Measurements from ENCODE around the gene TRIM29. TPM values are rescaled to one million over a fixed set of nuclear protein-coding genes. Genes with fewer than 3 reads are reported as not detected.
A peak's percentile ranks its signal among the peaks of the same experiment; 100 is the strongest.

The TRIM29 gene, protein sequence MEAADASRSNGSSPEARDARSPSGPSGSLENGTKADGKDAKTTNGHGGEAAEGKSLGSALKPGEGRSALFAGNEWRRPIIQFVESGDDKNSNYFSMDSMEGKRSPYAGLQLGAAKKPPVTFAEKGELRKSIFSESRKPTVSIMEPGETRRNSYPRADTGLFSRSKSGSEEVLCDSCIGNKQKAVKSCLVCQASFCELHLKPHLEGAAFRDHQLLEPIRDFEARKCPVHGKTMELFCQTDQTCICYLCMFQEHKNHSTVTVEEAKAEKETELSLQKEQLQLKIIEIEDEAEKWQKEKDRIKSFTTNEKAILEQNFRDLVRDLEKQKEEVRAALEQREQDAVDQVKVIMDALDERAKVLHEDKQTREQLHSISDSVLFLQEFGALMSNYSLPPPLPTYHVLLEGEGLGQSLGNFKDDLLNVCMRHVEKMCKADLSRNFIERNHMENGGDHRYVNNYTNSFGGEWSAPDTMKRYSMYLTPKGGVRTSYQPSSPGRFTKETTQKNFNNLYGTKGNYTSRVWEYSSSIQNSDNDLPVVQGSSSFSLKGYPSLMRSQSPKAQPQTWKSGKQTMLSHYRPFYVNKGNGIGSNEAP
- total RNA-seq: not detected

DNA sequence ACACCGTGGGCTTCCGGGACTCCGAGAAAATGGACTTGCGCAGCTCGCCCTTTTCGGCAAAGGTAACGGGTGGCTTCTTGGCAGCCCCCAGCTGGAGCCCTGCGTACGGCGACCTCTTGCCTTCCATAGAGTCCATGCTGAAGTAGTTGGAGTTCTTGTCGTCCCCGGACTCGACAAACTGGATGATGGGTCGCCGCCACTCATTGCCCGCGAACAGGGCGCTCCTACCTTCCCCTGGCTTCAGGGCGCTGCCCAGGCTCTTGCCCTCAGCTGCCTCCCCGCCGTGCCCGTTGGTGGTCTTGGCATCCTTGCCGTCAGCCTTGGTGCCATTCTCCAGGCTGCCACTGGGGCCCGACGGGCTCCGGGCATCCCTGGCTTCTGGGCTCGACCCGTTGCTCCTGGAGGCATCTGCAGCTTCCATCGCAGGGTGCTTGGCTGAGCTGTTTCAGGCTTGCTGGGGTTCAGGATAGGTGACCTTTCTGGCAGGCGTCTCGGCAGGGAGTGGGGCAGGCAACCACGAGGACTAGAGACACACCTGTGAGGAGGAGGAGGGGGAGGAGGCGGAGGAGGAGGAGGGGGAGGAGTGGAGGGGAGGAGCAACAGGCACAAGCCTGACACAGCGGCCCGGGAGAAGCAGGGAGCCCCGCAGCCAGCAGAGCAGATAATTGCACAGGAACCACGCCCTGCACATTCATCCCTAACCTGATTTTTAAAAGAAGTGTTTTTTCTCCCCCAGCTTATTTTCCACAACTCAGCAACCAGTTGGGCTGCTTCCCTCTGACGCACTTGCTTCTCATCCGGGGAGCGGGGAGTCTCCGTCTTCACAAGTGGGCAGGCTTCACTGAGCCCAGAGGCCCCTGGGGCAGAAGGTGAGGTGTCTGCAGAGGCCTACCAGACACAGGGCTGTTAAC lies at the start of gene TRIM29:
TRIM29 (minus strand) TSS at position 503 of the 911 bp plus-strand sequence; CDS start at position 421, 82 bp downstream.
- Mint-ChIP-seq H3K4me1 (no peaks in the 10 kb centered on the region), H3K9me3 (no peaks in the 10 kb centered on the region), H3K27me3 (peaks cover 11% of the 10 kb centered on the region), H3K27ac (no peak within 1 kb of the TSS), H3K36me3 (ENCODE audit: low read depth) (no peaks in the 10 kb centered on the region), H3K4me3 (no peak within 1 kb of the TSS)
- no peak for ATAC-seq (replicated peaks)

DNA sequence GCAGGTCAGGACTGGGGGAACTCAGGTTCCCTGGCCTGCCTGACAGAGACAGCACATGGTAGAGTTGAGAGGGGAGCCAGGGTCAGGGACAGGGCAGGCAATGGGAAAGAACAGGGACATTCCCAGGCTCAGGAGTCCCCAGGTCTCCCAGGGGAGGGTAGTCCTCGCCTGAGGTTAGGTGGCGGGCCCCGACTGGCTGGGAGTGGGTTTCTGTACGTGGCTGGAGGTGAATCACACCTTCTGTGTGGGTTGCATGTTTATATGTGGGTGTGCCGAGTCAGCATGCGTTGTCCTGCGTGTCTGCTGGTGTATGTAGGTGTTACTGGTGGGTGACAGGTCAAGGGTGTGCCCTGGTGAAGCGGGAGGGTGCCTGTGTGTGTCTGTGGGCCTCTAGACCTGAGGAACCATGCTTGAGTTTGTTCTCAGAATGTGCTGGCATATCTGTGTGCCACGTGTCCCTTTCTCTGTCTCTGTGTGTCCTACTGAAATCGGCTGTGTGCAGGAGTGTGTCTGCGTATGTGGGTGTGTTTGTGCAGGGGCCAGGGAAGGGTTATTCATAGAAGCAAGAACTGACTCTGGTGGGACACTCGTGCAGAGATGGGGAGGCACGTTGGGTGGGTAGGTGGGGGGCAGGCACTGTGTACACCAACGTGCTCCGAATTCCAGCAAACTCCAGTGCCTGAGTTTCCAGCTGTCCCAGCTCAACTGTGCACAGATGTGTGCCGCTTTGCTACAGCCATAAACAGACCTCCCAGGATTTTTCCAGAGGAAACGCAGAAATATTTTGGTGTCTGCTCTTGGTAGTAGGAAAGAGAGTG lies 49.1 kb upstream of the TRIM29 start:
- H3K36me3 Mint-ChIP-seq (ENCODE audit: low read depth): no peaks in the 10 kb centered on the region
- H3K9me3 Mint-ChIP-seq: no peaks in the 10 kb centered on the region
- H3K4me3 Mint-ChIP-seq: peak overlapping the region; percentile 13
- peak; percentile 91 for ATAC-seq (replicated peaks)
- peaks cover 10% of the 10 kb centered on the region for H3K4me1 Mint-ChIP-seq
- H3K27me3 Mint-ChIP-seq: peaks cover 25% of the 10 kb centered on the region
- peak overlapping the region; percentile 78 for H3K27ac Mint-ChIP-seq

DNA sequence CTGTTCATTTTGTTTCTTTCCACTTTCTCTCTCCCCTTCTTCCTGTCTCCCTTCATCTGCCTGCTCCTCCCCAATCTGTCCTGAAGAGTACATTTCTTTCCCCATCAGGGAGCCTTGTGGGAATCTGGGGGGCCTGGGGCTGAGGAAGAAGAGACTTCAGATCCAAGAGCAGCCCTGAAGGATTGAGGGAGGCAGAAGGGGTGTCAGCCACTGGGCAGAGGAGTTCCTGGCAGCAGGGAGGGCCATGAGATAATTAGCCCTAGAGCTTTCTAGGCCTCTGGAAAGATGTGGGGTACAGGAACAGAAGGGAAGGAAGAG lies 48.5 kb upstream of the TRIM29 start:
- Mint-ChIP-seq H3K36me3 (ENCODE audit: low read depth) (no peaks in the 10 kb centered on the region), H3K4me1 (peaks cover 10% of the 10 kb centered on the region), H3K4me3 (peak overlapping the region; percentile 13), H3K9me3 (no peaks in the 10 kb centered on the region), H3K27ac (peak overlapping the region; percentile 78), H3K27me3 (peaks cover 24% of the 10 kb centered on the region)
- no peak for ATAC-seq (replicated peaks)

DNA sequence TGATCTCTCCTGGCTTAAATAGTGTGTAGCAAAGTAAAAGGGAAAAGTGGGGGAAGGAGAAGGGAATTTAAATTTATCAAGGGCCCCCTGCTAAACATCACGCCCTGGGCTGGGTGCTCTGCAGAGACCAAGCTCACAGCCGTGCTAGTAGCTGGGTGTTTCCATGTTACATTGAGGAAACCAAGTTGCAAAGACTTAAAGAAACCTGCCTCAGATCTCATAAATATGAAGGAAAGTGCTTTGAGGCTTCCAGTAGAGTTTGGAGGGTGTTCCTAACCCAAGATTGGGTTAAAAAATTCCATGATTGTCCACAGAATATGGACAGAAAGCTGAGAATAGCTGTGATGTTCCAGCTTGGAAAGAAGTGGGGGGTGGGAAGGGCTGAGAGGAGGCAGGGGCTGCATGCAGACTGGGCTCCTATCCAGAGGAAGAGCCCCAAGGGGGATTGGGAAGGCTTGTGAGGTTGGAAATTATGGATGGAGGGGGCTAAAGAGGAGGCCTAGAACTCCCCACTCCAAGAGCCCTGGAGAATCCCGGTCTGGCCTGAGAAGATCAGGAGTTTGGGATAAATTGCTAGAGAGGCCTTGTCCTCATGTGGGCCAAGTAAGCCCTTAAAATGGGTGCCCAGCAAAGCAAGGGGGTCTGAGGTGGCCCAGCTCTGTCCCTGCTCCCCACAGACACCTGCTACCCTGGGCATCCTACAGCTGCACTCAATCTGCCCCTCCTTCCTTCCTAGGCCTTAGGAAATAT lies 48.0 kb upstream of the TRIM29 start:
- H3K36me3 Mint-ChIP-seq (ENCODE audit: low read depth): no peaks in the 10 kb centered on the region
- no peak for ATAC-seq (replicated peaks)
- peak overlapping the region; percentile 78 for H3K27ac Mint-ChIP-seq
- peaks cover 23% of the 10 kb centered on the region for H3K27me3 Mint-ChIP-seq
- H3K4me3 Mint-ChIP-seq: no peak overlapping the region
- no peaks in the 10 kb centered on the region for H3K9me3 Mint-ChIP-seq
- peaks cover 10% of the 10 kb centered on the region for H3K4me1 Mint-ChIP-seq

DNA sequence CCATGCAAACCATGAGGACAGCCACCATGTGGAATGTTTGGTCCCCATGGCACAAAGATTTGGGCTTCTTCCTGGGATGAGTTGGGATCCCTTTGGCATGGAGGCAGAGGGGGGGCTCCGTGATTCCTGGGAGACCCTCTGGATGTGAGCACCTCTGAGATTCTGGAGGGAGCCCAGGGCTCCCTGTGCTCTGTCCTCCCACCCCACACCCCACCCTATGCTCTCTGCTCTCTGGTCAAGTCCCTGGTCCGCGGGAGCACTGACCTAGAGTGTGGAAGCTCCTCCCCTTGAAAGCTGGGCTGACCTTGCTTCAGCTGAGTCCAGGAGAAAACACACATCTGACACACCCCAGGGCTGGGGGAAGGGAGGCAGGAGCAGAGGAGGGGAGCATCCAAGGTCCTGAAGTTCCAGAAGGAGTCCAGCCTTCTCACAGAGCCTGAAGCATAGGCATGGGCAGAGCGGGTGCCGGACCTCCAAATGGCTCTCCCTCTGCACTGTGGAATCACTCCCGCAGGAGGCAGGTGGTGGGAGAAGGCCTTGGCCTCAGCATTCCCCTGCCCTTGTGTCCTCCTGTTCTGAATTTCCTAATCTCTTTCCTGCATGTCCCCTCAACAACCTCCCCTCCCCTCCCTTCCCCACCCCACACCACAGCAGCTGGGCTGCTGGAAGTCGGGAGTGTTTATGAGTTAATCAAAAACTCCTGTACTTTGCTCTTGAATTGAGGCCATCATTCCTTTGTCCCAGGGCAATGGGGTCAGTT lies 47.2 kb upstream of the TRIM29 start:
- no peak overlapping the region for H3K27ac Mint-ChIP-seq
- H3K27me3 Mint-ChIP-seq: peaks cover 23% of the 10 kb centered on the region
- H3K36me3 Mint-ChIP-seq (ENCODE audit: low read depth): no peaks in the 10 kb centered on the region
- peaks cover 10% of the 10 kb centered on the region for H3K4me1 Mint-ChIP-seq
- no peak for ATAC-seq (replicated peaks)
- H3K4me3 Mint-ChIP-seq: no peak overlapping the region
- H3K9me3 Mint-ChIP-seq: no peaks in the 10 kb centered on the region

DNA sequence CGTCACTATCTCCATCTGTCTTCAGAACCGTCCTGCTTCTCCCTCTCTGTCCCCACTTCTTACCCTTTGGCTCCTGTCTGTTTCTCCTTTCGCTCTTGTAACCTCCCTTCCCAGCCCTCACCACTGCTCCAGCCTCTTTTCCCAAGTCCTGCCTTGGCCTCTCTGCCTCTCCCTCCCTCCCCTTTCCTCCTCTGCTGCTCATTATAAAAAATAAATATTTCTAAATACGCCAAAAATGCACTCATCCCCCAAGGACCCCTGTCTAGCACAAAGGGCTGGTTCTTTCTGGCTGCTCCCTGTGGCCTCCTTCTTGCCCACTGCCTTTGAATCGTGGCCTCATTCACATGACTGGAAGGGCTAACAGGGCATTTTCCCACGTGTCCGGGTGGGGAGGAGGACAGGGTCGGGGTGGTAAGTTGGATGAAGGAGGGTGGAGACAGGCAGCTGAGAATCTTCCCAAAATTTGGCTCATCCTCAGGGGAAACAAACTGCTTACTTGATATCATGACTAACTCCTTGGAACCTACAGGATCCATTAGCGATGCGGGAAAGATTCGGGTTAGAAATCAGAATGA lies 46.5 kb upstream of the TRIM29 start:
- H3K4me1 Mint-ChIP-seq: peaks cover 10% of the 10 kb centered on the region
- H3K4me3 Mint-ChIP-seq: no peak overlapping the region
- no peak overlapping the region for H3K27ac Mint-ChIP-seq
- no peaks in the 10 kb centered on the region for H3K36me3 Mint-ChIP-seq (ENCODE audit: low read depth)
- no peaks in the 10 kb centered on the region for H3K9me3 Mint-ChIP-seq
- H3K27me3 Mint-ChIP-seq: peaks cover 26% of the 10 kb centered on the region
- ATAC-seq (replicated peaks): no peak

DNA sequence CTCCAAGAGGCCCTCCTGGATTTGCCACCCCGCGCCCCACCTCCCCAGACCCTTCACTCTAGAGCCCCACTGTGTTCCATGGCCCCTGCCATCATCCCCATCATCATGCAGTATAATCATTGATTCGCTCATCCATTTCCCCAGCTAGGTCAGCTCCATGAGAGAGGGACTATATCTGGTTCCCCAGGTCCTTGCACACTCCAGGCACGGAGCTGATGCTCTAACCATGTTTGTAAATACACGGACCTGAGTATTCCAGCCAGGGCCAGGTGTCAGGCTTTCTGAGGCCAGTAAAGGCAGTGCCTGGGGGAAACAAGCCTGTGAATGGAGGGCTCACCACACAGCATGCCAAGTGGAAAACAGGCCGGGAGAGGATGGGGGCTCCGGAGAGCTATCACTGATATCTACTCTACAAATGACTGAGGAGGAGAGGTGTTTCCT lies 45.8 kb upstream of the TRIM29 start:
- peaks cover 27% of the 10 kb centered on the region for H3K27me3 Mint-ChIP-seq
- H3K9me3 Mint-ChIP-seq: no peaks in the 10 kb centered on the region
- H3K4me3 Mint-ChIP-seq: no peak overlapping the region
- H3K27ac Mint-ChIP-seq: peak overlapping the region; percentile 8
- ATAC-seq (replicated peaks): no peak
- H3K36me3 Mint-ChIP-seq (ENCODE audit: low read depth): no peaks in the 10 kb centered on the region
- H3K4me1 Mint-ChIP-seq: peaks cover 10% of the 10 kb centered on the region

DNA sequence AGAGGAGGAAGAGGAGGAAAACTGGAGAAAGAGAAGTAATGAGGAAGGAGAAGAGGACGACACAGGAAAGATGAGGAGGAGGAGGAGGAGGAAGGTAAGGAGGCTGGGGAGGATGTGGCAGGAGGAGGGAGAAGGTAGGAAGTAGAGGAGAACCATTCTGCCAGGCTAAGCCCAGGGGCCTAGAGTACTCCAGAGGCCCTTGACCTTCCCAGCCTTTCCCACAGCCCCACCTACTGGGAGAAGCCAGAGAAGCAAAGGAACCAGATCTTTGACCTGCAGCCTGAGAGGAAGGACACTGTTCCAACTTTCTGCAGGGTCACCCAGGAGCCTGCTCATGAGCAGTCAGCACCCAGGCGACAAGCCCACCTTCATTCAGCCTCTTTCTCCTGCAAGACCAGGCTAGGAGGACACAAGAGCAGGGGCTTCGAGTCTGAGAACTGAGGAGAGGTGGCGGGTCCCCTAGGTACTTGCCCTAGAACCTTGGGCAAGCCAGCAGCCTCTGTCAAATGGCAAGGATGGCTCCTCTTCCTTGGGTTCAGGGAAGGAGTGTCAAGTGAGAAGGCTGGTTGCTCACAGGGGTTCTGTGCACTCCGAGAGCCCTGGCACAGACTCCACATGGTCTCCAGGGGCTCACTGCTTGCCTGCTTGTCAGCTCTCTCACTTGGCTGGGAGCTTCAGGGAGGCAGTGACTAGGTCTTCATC lies 45.0 kb upstream of the TRIM29 start:
- peaks cover 27% of the 10 kb centered on the region for H3K27me3 Mint-ChIP-seq
- H3K36me3 Mint-ChIP-seq (ENCODE audit: low read depth): no peaks in the 10 kb centered on the region
- no peak overlapping the region for H3K27ac Mint-ChIP-seq
- H3K4me3 Mint-ChIP-seq: no peak overlapping the region
- H3K4me1 Mint-ChIP-seq: peaks cover 10% of the 10 kb centered on the region
- ATAC-seq (replicated peaks): no peak
- no peaks in the 10 kb centered on the region for H3K9me3 Mint-ChIP-seq

DNA sequence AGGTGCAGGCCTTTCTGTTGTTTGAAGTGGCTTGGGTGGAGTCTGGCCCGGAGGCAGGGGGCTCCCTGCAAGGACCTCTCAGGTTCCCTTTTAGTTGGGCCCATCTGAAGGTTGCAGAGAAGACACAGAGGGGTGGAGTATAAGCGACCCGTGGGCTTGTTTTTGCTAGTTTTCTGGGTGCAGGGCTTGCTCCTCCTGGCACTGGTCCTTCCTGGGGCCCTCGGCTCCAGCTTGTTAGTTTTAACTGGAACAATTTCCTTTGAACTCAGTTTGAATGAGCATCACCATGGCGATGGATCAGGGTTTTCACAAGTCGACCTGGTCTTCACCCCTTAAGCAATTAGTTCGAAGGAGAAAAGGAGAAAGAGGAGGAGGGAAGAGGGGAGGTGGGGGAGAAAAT lies 44.5 kb upstream of the TRIM29 start:
- Mint-ChIP-seq H3K4me3 (no peak overlapping the region), H3K27me3 (peaks cover 27% of the 10 kb centered on the region), H3K27ac (no peak overlapping the region), H3K9me3 (no peaks in the 10 kb centered on the region), H3K4me1 (peaks cover 10% of the 10 kb centered on the region), H3K36me3 (ENCODE audit: low read depth) (no peaks in the 10 kb centered on the region)
- no peak for ATAC-seq (replicated peaks)

DNA sequence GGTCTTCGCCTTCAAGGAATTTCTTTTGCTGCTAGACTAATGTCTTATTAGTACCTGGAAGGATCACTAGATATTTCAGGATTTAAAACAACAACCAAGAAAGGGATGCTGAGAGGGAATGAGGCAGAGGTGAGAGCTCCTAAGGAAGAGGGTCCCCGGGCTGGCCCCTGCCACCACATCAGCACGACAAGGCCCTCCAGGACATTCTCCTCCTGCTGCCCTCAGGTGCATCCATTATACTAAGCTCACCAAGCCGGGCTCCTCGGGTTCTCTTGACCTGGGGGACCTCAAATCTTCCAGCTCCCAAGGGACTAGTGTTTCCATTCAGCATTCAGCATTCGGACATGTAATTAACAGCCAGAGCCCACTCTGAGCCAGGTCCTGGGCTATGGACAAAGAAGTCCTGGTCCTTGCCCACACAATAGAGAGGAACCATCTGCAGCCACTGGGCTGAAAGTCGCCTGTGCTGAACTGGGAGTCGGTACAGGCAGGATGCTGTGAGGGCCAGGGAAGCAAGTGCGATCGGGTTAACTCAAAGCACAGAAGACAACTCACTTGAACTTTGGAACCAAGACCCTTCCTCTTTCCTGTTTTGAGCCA lies 43.6 kb upstream of the TRIM29 start:
- no peaks in the 10 kb centered on the region for H3K9me3 Mint-ChIP-seq
- H3K36me3 Mint-ChIP-seq (ENCODE audit: low read depth): no peaks in the 10 kb centered on the region
- peaks cover 27% of the 10 kb centered on the region for H3K27me3 Mint-ChIP-seq
- H3K4me3 Mint-ChIP-seq: no peak overlapping the region
- H3K27ac Mint-ChIP-seq: no peak overlapping the region
- no peak for ATAC-seq (replicated peaks)
- H3K4me1 Mint-ChIP-seq: peaks cover 2% of the 10 kb centered on the region

DNA sequence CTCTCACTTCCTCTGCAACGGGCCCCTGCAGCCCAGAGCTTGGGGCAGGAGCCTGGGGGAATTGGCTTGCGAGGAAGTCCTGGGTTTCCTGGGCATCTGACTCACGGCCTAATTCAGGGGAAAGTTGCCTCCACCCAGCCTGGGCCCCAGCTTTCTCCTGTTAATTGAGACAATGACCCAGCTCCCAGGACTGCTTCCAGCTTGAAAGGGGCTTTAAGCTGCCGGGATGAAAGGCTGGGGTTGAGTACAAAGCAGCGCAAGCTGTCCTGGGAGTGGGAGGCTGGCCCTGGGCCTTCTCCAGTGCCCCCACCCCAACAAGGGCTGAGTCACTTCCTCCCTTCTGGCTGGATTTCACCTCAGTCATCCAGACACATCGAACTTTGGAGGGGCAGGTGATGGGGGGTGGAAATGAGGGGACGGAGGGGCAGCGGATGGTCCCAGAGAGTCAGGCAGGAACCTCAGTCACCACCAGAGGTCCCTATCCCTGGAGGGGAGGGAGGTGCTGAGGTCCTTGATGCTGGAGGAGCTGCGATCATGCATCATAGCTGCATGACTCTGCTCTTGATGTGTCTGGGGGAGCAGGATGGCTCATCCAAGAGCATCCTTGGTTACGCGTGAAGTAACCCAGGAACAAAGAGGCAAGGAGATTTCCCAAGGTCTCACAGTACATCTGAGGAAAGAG lies 42.8 kb upstream of the TRIM29 start:
- H3K36me3 Mint-ChIP-seq (ENCODE audit: low read depth): no peaks in the 10 kb centered on the region
- no peak overlapping the region for H3K4me3 Mint-ChIP-seq
- H3K27me3 Mint-ChIP-seq: peaks cover 24% of the 10 kb centered on the region
- H3K27ac Mint-ChIP-seq: no peak overlapping the region
- no peaks in the 10 kb centered on the region for H3K9me3 Mint-ChIP-seq
- ATAC-seq (replicated peaks): no peak
- H3K4me1 Mint-ChIP-seq: no peaks in the 10 kb centered on the region
